PC-3 (cell line): ENCODE measurements around the gene CLDN1. TPM values are rescaled to one million over a fixed set of nuclear protein-coding genes. Genes with fewer than 3 reads are reported as not detected.

Experiments used
- ATAC-seq: fragments of 200-7000 bp; cut with Tn5 transposase; 2 replicates; pipeline ENCODE4 v1.9.1; 2020; ENCODE audit warnings: mild to moderate bottlenecking, moderate library complexity
- BruUV-seq: library from RNA; stranded (reverse); fragments of 400-500 nt; replicated peaks from 2 replicates; lab custom pipeline; 2021; lab: Mats Ljungman, UMichigan
- CTCF ChIA-PET: fragments of 300-600 bp; sonication (Branson Sonifier 250); formaldehyde crosslinking; loops from one replicate; lab custom pipeline; 2022; ENCODE audit warnings: antibody characterized with exemption; lab: Charles Lee
- POLR2A ChIA-PET: fragments of 300-600 bp; sonication (Branson Sonifier 250); formaldehyde crosslinking; loops from one replicate; lab custom pipeline; 2022; ENCODE audit warnings: antibody characterized with exemption; ENCODE audit not compliant: unreplicated experiment; lab: Charles Lee
- DNase-seq: peaks from one replicate; pipeline ENCODE4 v3.0.0-alpha.2; 2015
- H2AFZ ChIP-seq: fragments of 300-600 bp; sonication (generic); 2 replicates; pipeline ENCODE4 v1.6.0; 2016; ENCODE audit warnings: antibody characterized with exemption, low read length
- H3F3A ChIP-seq: fragments of 300-600 bp; sonication (generic); one replicate; pipeline ENCODE4 v1.6.0; 2017; ENCODE audit warnings: antibody characterized with exemption, low read length, control low read depth, mild to moderate bottlenecking; ENCODE audit not compliant: unreplicated experiment
- H3K27ac ChIP-seq: fragments of 300-600 bp; sonication (generic); 2 replicates; pipeline ENCODE4 v1.5.1; 2016; ENCODE audit warnings: mild to moderate bottlenecking, low read length
- H3K27me3 ChIP-seq: fragments of 300-600 bp; sonication (generic); 2 replicates; pipeline ENCODE4 v1.6.1; 2016; ENCODE audit warnings: low read length, mixed read lengths
- H3K36me3 ChIP-seq: fragments of 300-600 bp; sonication (generic); 2 replicates; pipeline ENCODE4 v1.6.1; 2016; ENCODE audit warnings: low read depth, mixed run types, low read length, mixed read lengths
- H3K4me1 ChIP-seq: fragments of 300-600 bp; sonication (generic); 2 replicates; pipeline ENCODE4 v1.5.1; 2016; ENCODE audit warnings: low read length; ENCODE audit not compliant: insufficient read depth
- H3K4me2 ChIP-seq: fragments of 300-600 bp; sonication (generic); 2 replicates; pipeline ENCODE4 v1.6.0; 2016; ENCODE audit warnings: low read length
- H3K4me3 ChIP-seq: fragments of 300-600 bp; sonication (generic); 2 replicates; pipeline ENCODE4 v1.5.1; 2016; ENCODE audit warnings: mild to moderate bottlenecking, low read length, mixed read lengths
- H3K79me2 ChIP-seq: fragments of 300-600 bp; sonication (generic); 2 replicates; pipeline ENCODE4 v1.6.1; 2017; ENCODE audit warnings: low read length, mixed read lengths
- H3K9ac ChIP-seq: fragments of 300-600 bp; sonication (generic); 2 replicates; pipeline ENCODE4 v1.6.0; 2016; ENCODE audit warnings: mild to moderate bottlenecking, low read length
- H3K9me2 ChIP-seq: fragments of 300-600 bp; sonication (generic); replicated peaks from 2 replicates; pipeline ENCODE4 v1.6.1; 2016; ENCODE audit warnings: mixed run types, low read length, mixed read lengths
- H3K9me3 ChIP-seq: fragments of 300-600 bp; sonication (generic); 2 replicates; pipeline ENCODE4 v1.6.1; 2016; ENCODE audit warnings: low read length, mixed read lengths
- H4K20me1 ChIP-seq: fragments of 300-600 bp; sonication (generic); 2 replicates; pipeline ENCODE4 v1.6.1; 2016; ENCODE audit warnings: low read length, mixed read lengths
- CTCF ChIP-seq: fragments of 300-600 bp; sonication (generic); conservative IDR thresholded peaks from 2 replicates; pipeline ENCODE4 v1.5.1; 2017; ENCODE audit warnings: antibody characterized with exemption, low read depth, mild to moderate bottlenecking, low read length
- EZH2 ChIP-seq: fragments of 300-600 bp; sonication (generic); IDR thresholded peaks from one replicate; pipeline ENCODE4 v1.6.1; 2017; ENCODE audit warnings: antibody characterized with exemption, mild to moderate bottlenecking, low read length; ENCODE audit not compliant: unreplicated experiment
- EZH2phosphoT487 ChIP-seq: fragments of 300-600 bp; sonication (generic); IDR thresholded peaks from 2 replicates; pipeline ENCODE4 v1.6.1; 2018; ENCODE audit warnings: mild to moderate bottlenecking, antibody characterized with exemption, low read length, borderline replicate concordance
- intact Hi-C: fragments of 100-400 bp; cut with micrococcal nuclease; formaldehyde crosslinking; loops from 2 replicates; pipeline ENCODE4 v1.9.0; 2023
- total RNA-seq: library from RNA; depleted of rRNA; stranded (reverse); fragments of >200 nt; gene quantifications from 2 replicates; pipeline ENCODE4 v1.2.3, GENCODE V29; 2014

CLDN1 gene
- total RNA-seq, 1 experiment from 2014 or later: 6.8 TPM

- peak overlapping the region; percentile 65 for H3K4me3 ChIP-seq
- intact Hi-C loops: loop anchor here (1.0 kb wide), 5 partner anchors 24 to 78 kb away; partner anchors contain the start of gene CLDN1
- ATAC-seq (peak; percentile 52), DNase-seq (no peak)
- H3K4me2 ChIP-seq: peak overlapping the region; percentile 90
- TF ChIP-seq EZH2phosphoT487: no peak
- no peak for TF ChIP-seq EZH2
- TF ChIP-seq CTCF: no peak
- peak overlapping the region; percentile 86 for H2AFZ ChIP-seq
- H3F3A ChIP-seq: peaks cover 3% of the 10 kb centered on the region
- H3K27ac ChIP-seq: peak overlapping the region; percentile 94
- no peaks in the 10 kb centered on the region for H3K36me3 ChIP-seq
- no peaks in the 10 kb centered on the region for H4K20me1 ChIP-seq
- H3K9ac ChIP-seq: peak overlapping the region; percentile 77
- no peaks in the 10 kb centered on the region for H3K9me2 ChIP-seq
- H3K9me3 ChIP-seq: no peaks in the 10 kb centered on the region; the same call in 1 of the 2 replicates
- CTCF ChIA-PET: interaction anchor here (1.2 kb wide), 1 partner anchor 41 kb away, joined by 3 read pairs; no protein-coding TSS in a partner anchor
- no peaks in the 10 kb centered on the region for H3K27me3 ChIP-seq
- H3K79me2 ChIP-seq: no peaks in the 10 kb centered on the region
- TSS peak; percentile 79 for BruUV-seq
- peaks cover 28% of the 10 kb centered on the region for H3K4me1 ChIP-seq
- POLR2A ChIA-PET: no interaction called here
Measured at GRCh38 chr3:190345878-190346277, 23.6 kb upstream of the CLDN1 start.

- H3K9me3 ChIP-seq: no peaks in the 10 kb centered on the region; the same call in 1 of the 2 replicates
- ChIA-PET CTCF (interaction anchor here (0.6 to 2.6 kb wide), 6 partner anchors 23 to 351 kb away, joined by 3 to 7 read pairs (median 3); partner anchors contain the start of gene CLDN1), POLR2A (interaction anchor here (0.5 to 0.8 kb wide), 4 partner anchors 29 to 253 kb away, joined by 3 to 4 read pairs (median 4); no protein-coding TSS in a partner anchor)
- no peaks in the 10 kb centered on the region for H3K9me2 ChIP-seq
- peak overlapping the region; percentile 72 for H2AFZ ChIP-seq
- peaks cover 28% of the 10 kb centered on the region for H3K4me1 ChIP-seq
- no peak for TF ChIP-seq CTCF
- no peak for TF ChIP-seq EZH2phosphoT487
- TF ChIP-seq EZH2: no peak
- no peaks in the 10 kb centered on the region for H4K20me1 ChIP-seq
- H3K9ac ChIP-seq: peak overlapping the region; percentile 77
- H3K36me3 ChIP-seq: no peaks in the 10 kb centered on the region
- peak overlapping the region; percentile 65 for H3K4me3 ChIP-seq
- BruUV-seq: no TSS peak
- ATAC-seq: peak; percentile 90
- peak; percentile 95 for DNase-seq
- peaks cover 3% of the 10 kb centered on the region for H3F3A ChIP-seq
- no peaks in the 10 kb centered on the region for H3K27me3 ChIP-seq
- intact Hi-C loops: loop anchor here (1.0 kb wide), 5 partner anchors 23 to 79 kb away; partner anchors contain the start of gene CLDN1
- H3K4me2 ChIP-seq: peak overlapping the region; percentile 90
- H3K27ac ChIP-seq: peak overlapping the region; percentile 94
- H3K79me2 ChIP-seq: no peaks in the 10 kb centered on the region
Measured at GRCh38 chr3:190345027-190345821, 23.0 kb upstream of the CLDN1 start.
